BJ (cell line): Measurements from ENCODE around the gene CXADR. TPM values are rescaled to one million over a fixed set of nuclear protein-coding genes. Genes with fewer than 3 reads are reported as not detected.

Source experiments
- CTCF ChIA-PET: fragments of 350-600 bp; formaldehyde crosslinking; extraction: SDS; loops from one replicate; lab custom pipeline; 2021; ENCODE audit warnings: antibody characterized with exemption, inconsistent platforms; lab: Yijun Ruan, JAX
- POLR2A ChIA-PET: fragments of 300-600 bp; sonication (Branson Sonifier 250); formaldehyde crosslinking; extraction: SDS; loops from one replicate; lab custom pipeline; 2021; ENCODE audit warnings: antibody characterized with exemption; lab: Charles Lee
- DNase-seq: peaks from one replicate; pipeline ENCODE4 v3.0.0-alpha.2; 2011; ENCODE audit warnings: low read depth
- H3K27me3 ChIP-seq: 2 replicates; pipeline ENCODE4 v1.6.0; 2011; ENCODE audit warnings: low read length; ENCODE audit not compliant: control insufficient read depth, insufficient read depth
- H3K36me3 ChIP-seq: 2 replicates; pipeline ENCODE4 v1.5.1; 2011; ENCODE audit warnings: low read length; ENCODE audit not compliant: control insufficient read depth, insufficient read depth
- H3K4me3 ChIP-seq: 2 replicates; pipeline ENCODE4 v1.5.1; 2011; ENCODE audit warnings: low read depth, mild to moderate bottlenecking, control low read depth, low read length
- CTCF ChIP-seq: IDR thresholded peaks from 2 replicates; pipeline ENCODE4 v1.5.1; 2011; ENCODE audit warnings: low read depth, mild to moderate bottlenecking, control low read depth, inconsistent platforms, low read length, moderate library complexity; ENCODE audit not compliant: insufficient read depth
- polyA plus RNA-seq: library from polyadenylated mRNA; depleted of rRNA; stranded (reverse); fragments of >200 nt; gene quantifications from 2 replicates; pipeline ENCODE4 v1.2.3, GENCODE V29; 2011

Gene CXADR
- polyA plus RNA-seq, 1 experiment, result 0.02 TPM

- no peak for DNase-seq
- TF ChIP-seq CTCF, result no peak
- Histone ChIP-seq H3K36me3 (no peaks in the 10 kb centered on the region), H3K4me3 (no peak overlapping the region), H3K27me3 (peaks cover 3% of the 10 kb centered on the region; the same call in 1 of the 2 replicates)
- ChIA-PET POLR2A (no interaction called here), CTCF (interaction anchor here (0.9 to 1.3 kb wide), 4 partner anchors 9 to 124 kb away, joined by 3 read pairs; no protein-coding TSS in a partner anchor)
These were observed 20.3 kb upstream of the CXADR start for GRCh38 chr21:17492415-17493168.

GRCh38 chr21:17494051-17494450, 18.8 kb upstream of the CXADR start:
- Histone ChIP-seq H3K27me3 (peaks cover 1% of the 10 kb centered on the region; the same call in 1 of the 2 replicates), H3K4me3 (no peak overlapping the region), H3K36me3 (no peaks in the 10 kb centered on the region)
- CTCF ChIA-PET, result no interaction called here
- DNase-seq, result no peak
- POLR2A ChIA-PET, result no interaction called here
- TF ChIP-seq CTCF, result no peak

- H3K4me3 ChIP-seq, result no peak overlapping the region
- DNase-seq, result no peak
- ChIA-PET CTCF (interaction anchor here (1.6 kb wide), 1 partner anchor 16 kb away, joined by 4 read pairs; no protein-coding TSS in a partner anchor), POLR2A (interaction anchor here (0.5 kb wide), 1 partner anchor 12 kb away, joined by 5 read pairs; no protein-coding TSS in a partner anchor)
- no peaks in the 10 kb centered on the region for H3K36me3 ChIP-seq
- no peak for TF ChIP-seq CTCF
- H3K27me3 ChIP-seq, result peaks cover 1% of the 10 kb centered on the region; the same call in 1 of the 2 replicates
These were observed 17.2 kb upstream of the CXADR start for GRCh38 chr21:17495680-17496079.

GRCh38 chr21:17497316-17497715, 15.5 kb upstream of the CXADR start:
- no peaks in the 10 kb centered on the region for H3K36me3 ChIP-seq
- H3K4me3 ChIP-seq, result no peak overlapping the region
- TF ChIP-seq CTCF, result no peak
- CTCF ChIA-PET, result no interaction called here
- no peak for DNase-seq
- POLR2A ChIA-PET, result no interaction called here
- peaks cover 1% of the 10 kb centered on the region for H3K27me3 ChIP-seq

- H3K27me3 ChIP-seq, result peaks cover 1% of the 10 kb centered on the region
- TF ChIP-seq CTCF, result no peak
- no peak for DNase-seq
- no peaks in the 10 kb centered on the region for H3K36me3 ChIP-seq
- no peak overlapping the region for H3K4me3 ChIP-seq
- CTCF ChIA-PET, result no interaction called here
- POLR2A ChIA-PET, result no interaction called here
These were observed 14.3 kb upstream of the CXADR start for GRCh38 chr21:17498586-17498985.
